Kidney epithelial cell (primary cell): ENCODE measurements around the gene KNTC1. TPM values are rescaled to one million over a fixed set of nuclear protein-coding genes. Genes with fewer than 3 reads are reported as not detected.
"Not testable (repeated sequence)": the region's sequence is repeated elsewhere in the genome, so short reads cannot be mapped to it uniquely, and the experiment has no call there.

ENCODE experiments used
- DNase-seq: peaks from one replicate; pipeline ENCODE4 v3.0.0-alpha.2; 2010; ENCODE audit warnings: low read depth
- H3K27me3 ChIP-seq: 2 replicates; pipeline ENCODE4 v1.6.0; 2011; ENCODE audit warnings: low read length; ENCODE audit not compliant: control insufficient read depth, insufficient read depth
- H3K36me3 ChIP-seq: 2 replicates; pipeline ENCODE4 v1.5.1; 2011; ENCODE audit warnings: low read length; ENCODE audit not compliant: control insufficient read depth, insufficient read depth
- H3K4me3 ChIP-seq: 2 replicates; pipeline ENCODE4 v1.5.1; 2011; ENCODE audit warnings: low read depth, mild to moderate bottlenecking, control low read depth, low read length
- total RNA-seq: library from RNA; depleted of rRNA; stranded (reverse); fragments of >200 nt; gene quantifications from 2 replicates; pipeline ENCODE4 v1.2.3, GENCODE V29; 2015
- TF ChIP-seq, protein P1 (sequence below): IDR thresholded peaks from 2 replicates; pipeline ENCODE4 v1.5.1; 2011; ENCODE audit warnings: mild to moderate bottlenecking, moderate library complexity, low read length, control low read depth, inconsistent platforms; ENCODE audit not compliant: insufficient read depth, poor library complexity, severe bottlenecking

Gene KNTC1
- total RNA-seq, 1 donor from 2014 or later: 12.4 TPM

- no peaks in the 10 kb centered on the region for H3K36me3 ChIP-seq
- no peak for DNase-seq
- TF ChIP-seq, protein P1, sequence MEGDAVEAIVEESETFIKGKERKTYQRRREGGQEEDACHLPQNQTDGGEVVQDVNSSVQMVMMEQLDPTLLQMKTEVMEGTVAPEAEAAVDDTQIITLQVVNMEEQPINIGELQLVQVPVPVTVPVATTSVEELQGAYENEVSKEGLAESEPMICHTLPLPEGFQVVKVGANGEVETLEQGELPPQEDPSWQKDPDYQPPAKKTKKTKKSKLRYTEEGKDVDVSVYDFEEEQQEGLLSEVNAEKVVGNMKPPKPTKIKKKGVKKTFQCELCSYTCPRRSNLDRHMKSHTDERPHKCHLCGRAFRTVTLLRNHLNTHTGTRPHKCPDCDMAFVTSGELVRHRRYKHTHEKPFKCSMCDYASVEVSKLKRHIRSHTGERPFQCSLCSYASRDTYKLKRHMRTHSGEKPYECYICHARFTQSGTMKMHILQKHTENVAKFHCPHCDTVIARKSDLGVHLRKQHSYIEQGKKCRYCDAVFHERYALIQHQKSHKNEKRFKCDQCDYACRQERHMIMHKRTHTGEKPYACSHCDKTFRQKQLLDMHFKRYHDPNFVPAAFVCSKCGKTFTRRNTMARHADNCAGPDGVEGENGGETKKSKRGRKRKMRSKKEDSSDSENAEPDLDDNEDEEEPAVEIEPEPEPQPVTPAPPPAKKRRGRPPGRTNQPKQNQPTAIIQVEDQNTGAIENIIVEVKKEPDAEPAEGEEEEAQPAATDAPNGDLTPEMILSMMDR: no peak
- H3K4me3 ChIP-seq: no peak overlapping the region
- no peaks in the 10 kb centered on the region for H3K27me3 ChIP-seq
Observed at GRCh38 chr12:122635471-122635870, 108.4 kb downstream of the KNTC1 start.

GRCh38 chr12:122643207-122643805 lies 116.3 kb downstream of the KNTC1 start:
- H3K36me3 ChIP-seq: no peaks in the 10 kb centered on the region
- H3K27me3 ChIP-seq: no peaks in the 10 kb centered on the region
- no peak overlapping the region for H3K4me3 ChIP-seq
- DNase-seq: no peak
- TF ChIP-seq, protein P1: no peak

DNA sequence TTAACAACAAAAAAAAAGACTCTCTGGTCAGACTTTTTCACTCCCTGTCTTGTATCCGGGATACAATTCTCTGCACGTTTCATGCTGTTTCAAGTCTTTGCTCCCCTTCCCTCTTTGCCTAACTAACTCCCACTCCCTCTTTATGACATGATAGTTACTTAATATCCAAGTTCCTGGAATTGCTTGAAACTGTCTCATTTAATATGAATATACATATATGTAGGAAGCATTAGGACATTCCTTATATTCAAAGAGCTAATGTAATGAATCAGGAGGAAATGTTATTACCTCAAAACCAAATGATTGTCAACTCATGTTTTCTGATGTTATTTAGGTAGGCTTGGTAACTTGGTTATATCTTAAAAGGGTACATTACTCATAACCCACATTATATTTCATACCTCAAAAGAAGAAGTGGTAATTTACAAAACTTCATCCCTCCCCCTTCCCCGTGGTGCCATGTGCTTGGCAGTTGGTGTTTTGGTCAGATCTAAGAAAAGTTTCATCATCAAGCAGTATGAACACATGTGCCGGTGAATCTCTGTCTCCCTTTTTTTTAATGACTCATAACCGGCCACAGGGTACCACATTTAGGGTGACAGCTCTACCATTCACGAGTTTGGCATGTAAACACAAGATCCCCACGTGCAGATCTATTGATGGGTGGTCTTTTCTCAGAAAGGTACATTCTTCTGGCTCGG lies 119.6 kb downstream of the KNTC1 start:
- DNase-seq: no peak
- TF ChIP-seq, protein P1: no peak
- no peaks in the 10 kb centered on the region for H3K36me3 ChIP-seq

DNA sequence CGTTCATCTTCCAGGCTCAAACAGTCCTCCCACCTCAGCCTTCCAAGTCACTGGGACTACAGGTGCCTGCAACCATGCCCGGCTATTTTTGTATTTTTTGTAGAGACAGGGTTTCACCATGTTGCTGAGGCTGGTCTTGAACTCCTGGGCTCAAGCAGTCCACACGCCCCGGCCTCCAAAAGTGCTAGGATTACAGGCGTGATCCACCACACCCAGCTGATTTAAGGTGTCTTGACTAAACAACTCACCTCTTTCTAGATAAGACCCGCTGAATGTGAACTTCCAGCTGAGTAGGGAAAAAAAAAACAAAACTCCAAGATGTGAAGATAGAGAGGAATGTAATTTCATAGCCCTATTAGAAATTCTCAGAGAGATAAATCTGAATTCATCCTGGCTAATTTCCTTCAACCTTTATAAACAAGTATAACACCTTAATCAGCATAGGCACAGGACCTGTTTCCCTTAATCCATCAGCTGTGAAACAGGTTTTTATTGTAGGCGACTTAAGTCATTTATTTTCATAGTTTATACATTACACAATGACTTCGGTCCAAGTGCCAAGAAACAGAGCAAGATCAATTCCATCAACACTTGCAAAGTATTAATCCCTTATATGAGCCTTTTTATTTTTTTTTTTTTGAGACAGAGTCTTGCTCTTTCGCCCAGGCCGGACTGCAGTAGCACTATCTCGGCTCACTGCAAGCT lies 124.6 kb downstream of the KNTC1 start:
- Histone ChIP-seq H3K4me3 (no peak overlapping the region), H3K36me3 (no peaks in the 10 kb centered on the region), H3K27me3 (no peaks in the 10 kb centered on the region)
- no peak for DNase-seq
- TF ChIP-seq, protein P1: no peak

More for the DNA sequence above, 119.6 kb downstream of the KNTC1 start:
- no peak overlapping the region for H3K4me3 ChIP-seq
- H3K27me3 ChIP-seq: no peaks in the 10 kb centered on the region

DNA sequence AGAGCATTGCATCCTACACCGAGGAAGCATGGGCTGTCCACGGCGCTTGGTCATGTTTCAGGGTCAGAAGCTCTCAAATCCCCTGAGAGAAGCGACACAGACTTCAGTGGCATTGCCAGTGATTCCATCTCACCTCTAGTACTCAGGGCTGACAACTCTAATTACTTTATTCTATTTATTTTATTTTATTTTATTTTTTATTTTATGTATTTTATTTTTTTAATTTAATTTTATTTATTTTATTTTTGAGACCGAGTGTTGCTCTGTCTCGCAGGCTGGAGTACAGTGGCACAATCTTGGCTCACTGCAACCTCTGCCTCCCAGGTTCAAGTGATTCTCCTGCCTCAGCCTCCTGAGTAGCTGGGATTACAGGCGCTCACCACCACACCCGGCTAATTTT lies 126.2 kb downstream of the KNTC1 start:
- not testable (repeated sequence) for H3K4me3 ChIP-seq, H3K27me3 ChIP-seq, DNase-seq, H3K36me3 ChIP-seq

DNA sequence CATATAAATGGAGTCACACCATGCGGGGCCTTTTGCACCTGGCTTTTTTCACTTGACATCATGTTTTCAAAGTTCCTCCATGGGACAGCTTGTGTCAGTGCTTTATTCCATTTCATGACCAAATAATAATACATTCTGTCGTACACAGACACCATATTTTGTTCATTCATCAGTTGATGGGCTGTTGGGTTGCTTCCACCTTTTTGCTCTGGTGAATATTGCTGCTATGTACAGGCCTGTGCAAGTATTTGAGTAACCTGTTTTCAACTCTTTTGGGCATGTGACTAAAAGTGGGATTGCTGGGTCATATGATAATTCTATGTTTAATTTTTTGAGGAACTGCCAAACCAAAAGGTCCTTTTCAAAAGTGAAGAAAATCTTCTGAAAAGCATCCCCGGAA lies 129.2 kb downstream of the KNTC1 start:
- Histone ChIP-seq H3K36me3 (no peaks in the 10 kb centered on the region), H3K27me3 (no peaks in the 10 kb centered on the region), H3K4me3 (no peak overlapping the region)
- no peak for DNase-seq
- TF ChIP-seq, protein P1: no peak
